Gastrocnemius medialis (tissue), 4 donors: Measurements from ENCODE around the gene TUBA8. TPM values are rescaled to one million over a fixed set of nuclear protein-coding genes. Genes with fewer than 3 reads are reported as not detected.

Experiments used
- ATAC-seq, 2 donors: fragments of 150-250 bp; one replicate each; pipeline ENCODE4 v1.9.1; 2016
- DNase-seq, 2 donors: peaks; one replicate each; pipeline ENCODE4 v3.0.0-alpha.2; 2019
- H3K27ac ChIP-seq, 4 donors: fragments of 200-600 bp; sonication (generic); 1 replicate in 1 of 4; 2 replicates in 3 of 4; pipeline ENCODE4 v1.5.1; 2016 to 2018; ENCODE audit warnings: mild to moderate bottlenecking in 2 of 4, moderate library complexity in 1 of 4
- H3K27me3 ChIP-seq, 3 donors: fragments of 200-600 bp; sonication (generic) in 2 of 3; 1 replicate in 1 of 3; 2 replicates in 2 of 3; pipeline versions ENCODE4 v1.5.1 to v1.6.0; 2016 to 2019; ENCODE audit warnings: mild to moderate bottlenecking in 1 of 3, moderate library complexity in 1 of 3
- H3K36me3 ChIP-seq, 2 donors: fragments of 200-600 bp; sonication (generic) in 1 of 2; one replicate each; pipeline ENCODE4 v1.5.1; 2017 to 2018
- H3K4me1 ChIP-seq, 2 donors: fragments of 200-600 bp; sonication (generic) in 1 of 2; one replicate each; pipeline ENCODE4 v1.5.1; 2016 to 2017; ENCODE audit warnings: mild to moderate bottlenecking in 2 of 2
- H3K4me3 ChIP-seq, 4 donors: fragments of 200-600 bp; sonication (generic) in 3 of 4; 1 replicate in 1 of 4; 2 replicates in 3 of 4; pipeline ENCODE4 v1.5.1; 2016 to 2019; ENCODE audit warnings: mild to moderate bottlenecking in 2 of 4
- H3K9me3 ChIP-seq, 3 donors: fragments of 200-600 bp; sonication (generic) in 2 of 3; 1 replicate in 1 of 3; 2 replicates in 2 of 3; pipeline ENCODE4 v1.5.1; 2016 to 2019
- POLR2A ChIP-seq, 2 donors: fragments of 450-650 bp; IDR thresholded peaks; one replicate each; pipeline ENCODE4 v1.6.1; 2017; ENCODE audit warnings: antibody characterized with exemption in 2 of 2, mild to moderate bottlenecking in 2 of 2, moderate library complexity in 2 of 2
- in situ Hi-C, 4 donors: fragments of 200-750 bp; cut with MboI; loops; one replicate each; pipeline versions ENCODE4 v1.15.0 to v1.8.0; 2017; ENCODE audit warnings: low sequenced_read_pairs in 4 of 4
- intact Hi-C: fragments of 100-400 bp; cut with DNase I; formaldehyde crosslinking; loops from one replicate; pipeline ENCODE4 v1.15.1; 2023; ENCODE audit warnings: low total_unique reads
- total RNA-seq, 4 donors: library from RNA; depleted of rRNA; stranded (reverse); fragments of >200 nt; gene quantifications; one replicate each; pipeline versions ENCODE4 v1.1.0 to v1.2.3, GENCODE V29; 2016
- TF ChIP-seq, protein P1 (sequence below), 5 experiments: fragments of 450-650 bp in 3 of 5; fragments of 200-600 bp in 2 of 5; sonication (generic) in 2 of 5; IDR thresholded peaks in 4 of 5; conservative IDR thresholded peaks in 1 of 5; 1 replicate in 4 of 5; 2 replicates in 1 of 5; pipeline ENCODE4 v1.5.1; 2016 to 2019; ENCODE audit warnings: antibody characterized with exemption in 5 of 5, mild to moderate bottlenecking in 3 of 5, moderate library complexity in 3 of 5

The TUBA8 gene
- total RNA-seq, 4 donors from 2014 or later, result 57.8 to 114 (median 77.7) TPM

DNA sequence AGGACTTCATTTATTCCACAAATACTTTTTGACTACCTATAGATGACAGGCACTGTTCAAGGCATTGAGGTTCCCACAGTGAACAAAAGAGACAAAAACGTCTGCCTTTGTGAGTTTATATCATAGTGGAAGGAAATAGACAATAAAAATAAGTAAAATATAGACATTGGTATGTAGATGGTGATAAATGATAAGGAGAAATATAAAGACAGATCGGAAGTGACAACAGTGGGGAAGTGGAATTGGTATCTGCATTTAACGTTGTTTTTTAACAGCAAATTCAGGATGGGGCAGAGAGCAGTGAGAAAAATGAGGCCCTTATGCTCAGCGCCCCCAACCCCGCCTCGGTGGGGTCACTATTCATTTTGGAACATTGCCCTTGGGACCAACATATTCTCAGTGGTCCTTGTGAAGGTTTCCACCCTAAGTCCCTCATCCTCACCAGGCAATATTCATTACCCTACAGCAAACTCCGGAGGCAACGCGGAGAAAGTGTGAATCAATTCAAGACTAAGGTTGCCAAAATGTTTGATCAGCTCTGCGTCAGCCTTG lies 33.4 kb upstream of the TUBA8 start:
- in situ Hi-C loops (loop anchor here in 2 of 4 donors (10.0 kb wide), 4 partner anchors 72 to 242 kb away; no protein-coding TSS in a partner anchor), intact Hi-C loops (loop anchor here (2.0 to 5.0 kb wide), 3 partner anchors 52 to 185 kb away; partner anchors contain the start of gene MICAL3)
- no peak for TF ChIP-seq POLR2A (IDR thresholded peaks at IDR 0.05)
- TF ChIP-seq, protein P1, sequence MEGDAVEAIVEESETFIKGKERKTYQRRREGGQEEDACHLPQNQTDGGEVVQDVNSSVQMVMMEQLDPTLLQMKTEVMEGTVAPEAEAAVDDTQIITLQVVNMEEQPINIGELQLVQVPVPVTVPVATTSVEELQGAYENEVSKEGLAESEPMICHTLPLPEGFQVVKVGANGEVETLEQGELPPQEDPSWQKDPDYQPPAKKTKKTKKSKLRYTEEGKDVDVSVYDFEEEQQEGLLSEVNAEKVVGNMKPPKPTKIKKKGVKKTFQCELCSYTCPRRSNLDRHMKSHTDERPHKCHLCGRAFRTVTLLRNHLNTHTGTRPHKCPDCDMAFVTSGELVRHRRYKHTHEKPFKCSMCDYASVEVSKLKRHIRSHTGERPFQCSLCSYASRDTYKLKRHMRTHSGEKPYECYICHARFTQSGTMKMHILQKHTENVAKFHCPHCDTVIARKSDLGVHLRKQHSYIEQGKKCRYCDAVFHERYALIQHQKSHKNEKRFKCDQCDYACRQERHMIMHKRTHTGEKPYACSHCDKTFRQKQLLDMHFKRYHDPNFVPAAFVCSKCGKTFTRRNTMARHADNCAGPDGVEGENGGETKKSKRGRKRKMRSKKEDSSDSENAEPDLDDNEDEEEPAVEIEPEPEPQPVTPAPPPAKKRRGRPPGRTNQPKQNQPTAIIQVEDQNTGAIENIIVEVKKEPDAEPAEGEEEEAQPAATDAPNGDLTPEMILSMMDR (IDR thresholded peaks at IDR 0.05 in 4 of 5, conservative IDR thresholded peaks at IDR 0.05 in 1 of 5), result no peak

GRCh38 chr22:18077639-18078328 lies 32.8 kb upstream of the TUBA8 start, which contains the start of gene PEX26:
Gene PEX26, plus strand, starts transcription at chr22:18077990. Its CDS starts 387 bp downstream, at chr22:18078377.
- Histone ChIP-seq H3K4me1 (peaks cover 26 to 36% of the 10 kb centered on the region in 2 donors), H3K4me3 (peak within 1 kb of the TSS; percentile 72 to 98 (median 86)), H3K27me3 (no peaks in the 10 kb centered on the region), H3K9me3 (no peaks in the 10 kb centered on the region), H3K36me3 (peaks cover 0 to 24% of the 10 kb centered on the region in 2 donors), H3K27ac (peak within 1 kb of the TSS; percentile 82 to 92 (median 90))
- in situ Hi-C loops (loop anchor here in 2 of 4 donors (10.0 kb wide), 4 partner anchors 73 to 243 kb away; no protein-coding TSS in a partner anchor), intact Hi-C loops (loop anchor here (2.0 to 5.0 kb wide), 3 partner anchors 53 to 185 kb away; partner anchors contain the start of gene MICAL3)
- ATAC-seq, result peak; percentile 89 to 90
- TF ChIP-seq, protein P1 (IDR thresholded peaks at IDR 0.05 in 4 of 5, conservative IDR thresholded peaks at IDR 0.05 in 1 of 5), result no peak
- peak; percentile 87 to 88 for TF ChIP-seq POLR2A (IDR thresholded peaks at IDR 0.05)
- DNase-seq, result peak; percentile 95 to 96

More for the DNA sequence above, 33.4 kb upstream of the TUBA8 start:
- DNase-seq, result no peak
- ATAC-seq, result peak in 1 of 2 donors; percentile 5
- Histone ChIP-seq H3K27me3 (no peaks in the 10 kb centered on the region), H3K36me3 (peaks cover 0 to 24% of the 10 kb centered on the region in 2 donors), H3K4me1 (peaks cover 26 to 33% of the 10 kb centered on the region in 2 donors), H3K27ac (peak overlapping the region; percentile 82 to 92 (median 90)), H3K4me3 (peak overlapping the region; percentile 72 to 98 (median 86)), H3K9me3 (no peaks in the 10 kb centered on the region)

GRCh38 chr22:18078329-18079041 lies 32.1 kb upstream of the TUBA8 start:
- no peaks in the 10 kb centered on the region for H3K27me3 ChIP-seq
- no peaks in the 10 kb centered on the region for H3K9me3 ChIP-seq
- in situ Hi-C loops, result loop anchor here in 2 of 4 donors (10.0 kb wide), 4 partner anchors 74 to 244 kb away; no protein-coding TSS in a partner anchor
- peak; percentile 49 to 67 for DNase-seq
- H3K4me1 ChIP-seq, result peaks cover 26 to 36% of the 10 kb centered on the region in 2 donors
- peaks cover 0 to 28% of the 10 kb centered on the region in 2 donors for H3K36me3 ChIP-seq
- intact Hi-C loops, result loop anchor here (5.0 kb wide), 1 partner anchor 186 kb away; no protein-coding TSS in a partner anchor
- peak overlapping the region; percentile 72 to 98 (median 86) for H3K4me3 ChIP-seq
- H3K27ac ChIP-seq, result peak overlapping the region; percentile 82 to 92 (median 90)
- ATAC-seq, result peak; percentile 40 to 47
- TF ChIP-seq POLR2A (IDR thresholded peaks at IDR 0.05), result no peak
- TF ChIP-seq, protein P1 (IDR thresholded peaks at IDR 0.05 in 4 of 5, conservative IDR thresholded peaks at IDR 0.05 in 1 of 5), result peak in 3 of 5 experiments; percentile 15 to 33 (median 16)

DNA sequence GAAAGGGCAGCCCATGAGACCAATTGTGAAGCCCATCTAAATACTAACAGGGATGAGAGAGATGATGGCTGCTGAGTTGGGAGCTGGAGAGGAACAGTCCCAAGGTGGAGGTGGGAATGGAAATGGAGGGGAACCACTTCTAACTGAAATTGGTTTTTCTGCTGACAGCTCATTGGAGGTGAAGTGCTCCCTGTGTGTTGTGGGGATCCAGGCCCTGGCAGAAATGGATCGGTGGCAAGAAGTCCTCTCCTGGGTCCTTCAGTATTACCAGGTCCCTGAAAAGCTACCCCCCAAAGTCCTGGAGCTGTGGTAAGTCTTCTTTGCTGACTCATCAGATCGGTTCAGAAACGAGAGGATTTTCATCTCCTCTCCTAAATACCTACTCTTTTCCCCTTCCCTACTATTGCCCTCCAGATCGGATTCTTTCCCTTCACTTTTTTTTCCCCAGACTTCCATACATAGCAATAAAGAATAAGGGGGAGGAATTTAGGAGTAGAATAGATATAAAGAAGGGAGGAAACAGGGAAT lies 30.8 kb upstream of the TUBA8 start:
- Histone ChIP-seq H3K4me1 (peaks cover 26 to 36% of the 10 kb centered on the region in 2 donors), H3K27me3 (no peaks in the 10 kb centered on the region), H3K36me3 (peaks cover 0 to 40% of the 10 kb centered on the region in 2 donors), H3K4me3 (no peak overlapping the region), H3K9me3 (no peaks in the 10 kb centered on the region), H3K27ac (peak overlapping the region in 3 of 4 donors; percentile 89 to 92 (median 90))
- ATAC-seq (no peak), DNase-seq (no peak)
- TF ChIP-seq, protein P1 (IDR thresholded peaks at IDR 0.05 in 4 of 5, conservative IDR thresholded peaks at IDR 0.05 in 1 of 5), result no peak
- no peak for TF ChIP-seq POLR2A (IDR thresholded peaks at IDR 0.05)
- in situ Hi-C loops (loop anchor here in 2 of 4 donors (10.0 kb wide), 4 partner anchors 75 to 245 kb away; no protein-coding TSS in a partner anchor), intact Hi-C loops (loop anchor here (5.0 kb wide), 1 partner anchor 187 kb away; no protein-coding TSS in a partner anchor)
